Stimulated activated CD4-positive, alpha-beta T cell treated with anti-CD3 and anti-CD28 coated beads, Interleukin-12 subunit alpha, Interleukin-12 subunit beta, amount 100 ng/mL, for 24 hours (primary cell): Measurements from ENCODE around the gene CYP4A22.
"Not testable (repeated sequence)": the region's sequence is repeated elsewhere in the genome, so short reads cannot be mapped to it uniquely, and the experiment has no call there.

ENCODE experiments used
- DNase-seq, 2 experiments: peaks; one replicate each; pipeline ENCODE4 v3.0.0-alpha.2; 2020; ENCODE audit warnings: low read depth in 2 of 2

The CYP4A22 gene

GRCh38 chr1:47184822-47185677, 47.8 kb downstream of the CYP4A22 start:
- no peak for DNase-seq

- no peak for DNase-seq
Observed at GRCh38 chr1:47186267-47187185, 49.3 kb downstream of the CYP4A22 start.

- no peak for DNase-seq
Observed at GRCh38 chr1:47187231-47187925, 50.1 kb downstream of the CYP4A22 start.

GRCh38 chr1:47187926-47188250, 50.6 kb downstream of the CYP4A22 start:
- no peak for DNase-seq

GRCh38 chr1:47188791-47189785, 51.8 kb downstream of the CYP4A22 start:
- no peak for DNase-seq

- DNase-seq = no peak
Observed at GRCh38 chr1:47189844-47190508, 52.7 kb downstream of the CYP4A22 start, which contains the start of gene PDZK1IP1. Gene PDZK1IP1 (minus strand): TSS chr1:47190036. CDS start chr1:47189932, 104 bp downstream.

GRCh38 chr1:47190509-47190855, 53.2 kb downstream of the CYP4A22 start:
- DNase-seq = no peak

- no peak for DNase-seq
Observed at GRCh38 chr1:47190857-47191256, 53.6 kb downstream of the CYP4A22 start.

GRCh38 chr1:47191940-47192457, 54.8 kb downstream of the CYP4A22 start:
- no peak for DNase-seq

GRCh38 chr1:47192458-47193384, 55.5 kb downstream of the CYP4A22 start:
- peak; percentile 38 to 55 for DNase-seq

GRCh38 chr1:47193496-47193895, 56.3 kb downstream of the CYP4A22 start:
- DNase-seq = not testable (repeated sequence)

- no peak for DNase-seq
Observed at GRCh38 chr1:47194311-47194710, 57.1 kb downstream of the CYP4A22 start.

- DNase-seq = not testable (repeated sequence)
Observed at GRCh38 chr1:47195981-47196380, 58.7 kb downstream of the CYP4A22 start.

- DNase-seq = no peak
Observed at GRCh38 chr1:47196622-47197021, 59.4 kb downstream of the CYP4A22 start.

- no peak for DNase-seq
Observed at GRCh38 chr1:47198214-47198613, 61.0 kb downstream of the CYP4A22 start.
